ENCODE results near the gene JAKMIP2.

DNA sequence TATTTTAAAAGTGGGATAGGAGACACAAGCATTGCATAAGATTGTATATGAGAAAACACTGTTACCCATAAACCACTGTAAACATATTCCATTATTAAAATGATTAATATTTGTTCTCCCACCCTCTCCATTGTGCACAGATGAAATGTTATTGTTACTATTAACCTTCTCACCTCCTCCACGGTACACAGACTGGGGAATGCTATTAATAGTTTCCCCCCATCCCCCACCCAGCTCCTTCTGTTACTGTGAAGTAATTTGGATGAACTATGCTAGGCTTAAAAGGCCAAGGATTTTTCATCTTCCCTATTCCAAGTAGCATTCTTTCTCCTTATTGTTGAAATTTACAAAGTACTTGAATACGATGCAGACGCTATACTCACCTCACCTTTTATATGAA lies 91.4 kb downstream of the JAKMIP2 start:
- TF ChIP-seq TAF1 (IDR thresholded peaks at IDR 0.05; ENCODE audit: low read depth) (no peak), ZBTB7A (IDR thresholded peaks at IDR 0.05; ENCODE audit: low read depth) (no peak)

Measured in Ishikawa (cell line).